Embryonic facial prominence (tissue), 1 donor: ENCODE results near the gene LMBR1.
"Not testable (repeated sequence)": the region's sequence is repeated elsewhere in the genome, so short reads cannot be mapped to it uniquely, and the experiment has no call there.

Experiments
- DNase-seq: peaks from one replicate; pipeline ENCODE4 v3.0.0-alpha.2; 2016; ENCODE audit errors: extremely low spot score

The LMBR1 gene

GRCh38 chr7:156848979-156849378 is 44.0 kb downstream of the LMBR1 start:
- DNase-seq, result no peak

GRCh38 chr7:156845379-156846101 is 47.4 kb downstream of the LMBR1 start:
- no peak for DNase-seq

- DNase-seq, result not testable (repeated sequence)
Measured at GRCh38 chr7:156843582-156843981, 49.4 kb downstream of the LMBR1 start.

GRCh38 chr7:156843157-156843556 is 49.8 kb downstream of the LMBR1 start:
- no peak for DNase-seq

- DNase-seq, result no peak
Measured at GRCh38 chr7:156842740-156843140, 50.2 kb downstream of the LMBR1 start.

- no peak for DNase-seq
Measured at GRCh38 chr7:156842317-156842716, 50.7 kb downstream of the LMBR1 start.

GRCh38 chr7:156841497-156841896 is 51.5 kb downstream of the LMBR1 start:
- DNase-seq, result no peak

GRCh38 chr7:156840134-156840533 is 52.8 kb downstream of the LMBR1 start:
- no peak for DNase-seq

GRCh38 chr7:156836443-156836842 is 56.5 kb downstream of the LMBR1 start:
- DNase-seq, result no peak

GRCh38 chr7:156834462-156834861 is 58.5 kb downstream of the LMBR1 start:
- no peak for DNase-seq

- DNase-seq, result no peak
Measured at GRCh38 chr7:156833312-156833711, 59.7 kb downstream of the LMBR1 start.

- DNase-seq, result no peak
Measured at GRCh38 chr7:156832195-156832877, 60.6 kb downstream of the LMBR1 start.

GRCh38 chr7:156829669-156830336 is 63.2 kb downstream of the LMBR1 start:
- no peak for DNase-seq

GRCh38 chr7:156827587-156828203 is 65.3 kb downstream of the LMBR1 start:
- DNase-seq, result no peak

- DNase-seq, result no peak
Measured at GRCh38 chr7:156823435-156823834, 69.5 kb downstream of the LMBR1 start.

- DNase-seq, result no peak
Measured at GRCh38 chr7:156820445-156821063, 72.4 kb downstream of the LMBR1 start.

GRCh38 chr7:156819733-156820295 is 73.2 kb downstream of the LMBR1 start:
- DNase-seq, result no peak

GRCh38 chr7:156818133-156818532 is 74.8 kb downstream of the LMBR1 start:
- DNase-seq, result no peak

GRCh38 chr7:156816943-156817572 is 75.9 kb downstream of the LMBR1 start:
- no peak for DNase-seq

- DNase-seq, result no peak
Measured at GRCh38 chr7:156811706-156812105, 81.3 kb downstream of the LMBR1 start.

- DNase-seq, result not testable (repeated sequence)
Measured at GRCh38 chr7:156803656-156804055, 89.3 kb downstream of the LMBR1 start.
